ENCODE data around the gene EIPR1. TPM values are rescaled to one million over a fixed set of nuclear protein-coding genes. Genes with fewer than 3 reads are reported as not detected.

EIPR1 gene
- total and polyA plus RNA-seq, 2 of the 4 experiments (the other 2 are of a cell fraction) = 46.5 to 67.4 TPM

DNA sequence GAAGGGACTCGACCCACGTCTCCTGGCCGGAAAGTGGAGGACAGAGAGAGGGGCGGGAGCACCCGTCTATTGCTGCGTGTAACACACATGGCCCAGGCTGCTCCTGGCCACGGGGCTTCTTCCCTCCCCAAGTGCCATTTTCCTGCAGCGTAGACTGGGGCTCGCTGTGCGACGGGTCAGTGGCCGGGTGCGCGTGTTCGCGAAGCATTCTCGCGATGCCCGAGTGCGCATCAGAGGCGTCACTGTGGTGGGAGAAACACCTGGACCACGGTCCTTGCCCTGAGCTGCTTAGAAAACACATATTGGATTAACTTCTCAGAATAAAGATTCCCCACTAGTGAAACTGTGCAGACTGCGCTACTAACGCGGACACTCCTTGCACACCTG is 200.8 kb downstream of the EIPR1 start:
- Histone ChIP-seq H2BK120ac (ENCODE audit: low read depth, low read length) (no peak overlapping the region), H2BK15ac (ENCODE audit: low read depth, low read length) (no peak overlapping the region), H3K4me3 (ENCODE audit: insufficient read depth, low read depth, low read length) (no peak overlapping the region), H3K18ac (ENCODE audit: low read depth, low read length) (no peak overlapping the region), H2BK20ac (ENCODE audit: low read depth, low read length) (no peak overlapping the region), H4K8ac (ENCODE audit: low read depth in 2 of 2, low read length in 2 of 2) (no peak overlapping the region), H4K20me1 (ENCODE audit: insufficient read depth, low read length) (no peaks in the 10 kb centered on the region), H2AFZ (replicated peaks; ENCODE audit: low read length, poor library complexity) (no peak overlapping the region), H3K36me3 (ENCODE audit: control insufficient read depth, insufficient read depth, low read length) (no peaks in the 10 kb centered on the region; the same call in 1 of the 2 replicates), H3K4ac (ENCODE audit: low read depth, low read length) (no peak overlapping the region), H3K9me3 (ENCODE audit: control insufficient read depth, insufficient read depth, low read length) (peaks cover 6% of the 10 kb centered on the region; the same call in 1 of the 2 replicates), H3K4me1 (ENCODE audit: control insufficient read depth, insufficient read depth, low read length) (no peaks in the 10 kb centered on the region), H3K9me1 (ENCODE audit: insufficient read depth, low read length) (0 out of 2 replicates have a peak, but pooled peaks cover 3% of the 10 kb centered on the region), H3K23ac (ENCODE audit: low read depth, low read length) (no peak overlapping the region), H3K27me3 (ENCODE audit: control insufficient read depth, insufficient read depth, low read length) (no peaks in the 10 kb centered on the region), H3K79me1 (ENCODE audit: low read depth in 1 of 2, low read length in 2 of 2) (no peaks in the 10 kb centered on the region), H3K27ac (ENCODE audit: insufficient read depth, low read length) (no peak overlapping the region), H2BK5ac (ENCODE audit: low read depth, low read length, poor library complexity, severe bottlenecking) (no peak overlapping the region), H4K91ac (ENCODE audit: insufficient read depth, low read depth, low read length) (no peak overlapping the region), H3K9ac (ENCODE audit: low read depth, low read length) (no peak overlapping the region), H3K56ac (ENCODE audit: extremely low read depth, insufficient read depth, low read length) (no peak overlapping the region), H3K4me2 (ENCODE audit: low read depth, low read length) (no peak overlapping the region), H3K14ac (replicated peaks; ENCODE audit: low read depth, low read length) (no peak overlapping the region), H4K5ac (ENCODE audit: low read depth, low read length) (no peak overlapping the region), H2AK9ac (replicated peaks; ENCODE audit: low read depth, low read length, poor library complexity) (peak overlapping the region; percentile 52), H2AK5ac (ENCODE audit: low read depth, low read length) (no peak overlapping the region)
- DNase-seq (no peak), ATAC-seq (ENCODE audit: low read depth) (no peak)
- no TSS peak for BruUV-seq (replicated peaks)
- POLR2A ChIA-PET (ENCODE audit: unreplicated experiment) = no interaction called here
- CTCF ChIA-PET = no interaction called here
- intact Hi-C loops (cut with micrococcal nuclease) = no loop called here
- 99% methylated on average over 15 of the region's 25 CpGs; no CpG with 5 or more reads in 1 of the 2 experiments for WGBS, 2 experiments (ENCODE audit: extremely low coverage in 2 of 2, insufficient read length in 1 of 2)
- no peak for TF ChIP-seq POLR2A (IDR thresholded peaks at IDR 0.05; ENCODE audit: low read depth, low read length)
- no peak for TF ChIP-seq FOS (IDR thresholded peaks at IDR 0.05; ENCODE audit: low read depth, low read length)
- TF ChIP-seq, protein P1, sequence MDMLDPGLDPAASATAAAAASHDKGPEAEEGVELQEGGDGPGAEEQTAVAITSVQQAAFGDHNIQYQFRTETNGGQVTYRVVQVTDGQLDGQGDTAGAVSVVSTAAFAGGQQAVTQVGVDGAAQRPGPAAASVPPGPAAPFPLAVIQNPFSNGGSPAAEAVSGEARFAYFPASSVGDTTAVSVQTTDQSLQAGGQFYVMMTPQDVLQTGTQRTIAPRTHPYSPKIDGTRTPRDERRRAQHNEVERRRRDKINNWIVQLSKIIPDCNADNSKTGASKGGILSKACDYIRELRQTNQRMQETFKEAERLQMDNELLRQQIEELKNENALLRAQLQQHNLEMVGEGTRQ (IDR thresholded peaks at IDR 0.05; ENCODE audit: low read depth, low read length) = no peak
- TF ChIP-seq, protein P2, sequence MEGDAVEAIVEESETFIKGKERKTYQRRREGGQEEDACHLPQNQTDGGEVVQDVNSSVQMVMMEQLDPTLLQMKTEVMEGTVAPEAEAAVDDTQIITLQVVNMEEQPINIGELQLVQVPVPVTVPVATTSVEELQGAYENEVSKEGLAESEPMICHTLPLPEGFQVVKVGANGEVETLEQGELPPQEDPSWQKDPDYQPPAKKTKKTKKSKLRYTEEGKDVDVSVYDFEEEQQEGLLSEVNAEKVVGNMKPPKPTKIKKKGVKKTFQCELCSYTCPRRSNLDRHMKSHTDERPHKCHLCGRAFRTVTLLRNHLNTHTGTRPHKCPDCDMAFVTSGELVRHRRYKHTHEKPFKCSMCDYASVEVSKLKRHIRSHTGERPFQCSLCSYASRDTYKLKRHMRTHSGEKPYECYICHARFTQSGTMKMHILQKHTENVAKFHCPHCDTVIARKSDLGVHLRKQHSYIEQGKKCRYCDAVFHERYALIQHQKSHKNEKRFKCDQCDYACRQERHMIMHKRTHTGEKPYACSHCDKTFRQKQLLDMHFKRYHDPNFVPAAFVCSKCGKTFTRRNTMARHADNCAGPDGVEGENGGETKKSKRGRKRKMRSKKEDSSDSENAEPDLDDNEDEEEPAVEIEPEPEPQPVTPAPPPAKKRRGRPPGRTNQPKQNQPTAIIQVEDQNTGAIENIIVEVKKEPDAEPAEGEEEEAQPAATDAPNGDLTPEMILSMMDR (conservative IDR thresholded peaks at IDR 0.05; ENCODE audit: low read depth, low read length) = no peak
- no peak for TF ChIP-seq BHLHE40 (IDR thresholded peaks at IDR 0.05; ENCODE audit: low read depth, low read length)
- in situ Hi-C loops (cut with MboI; ENCODE audit: low sequenced_read_pairs) = no loop called here
- dilution Hi-C loops (cut with HindIII; ENCODE audit: low sequenced_read_pairs, unreplicated experiment) = no loop called here

Measured in IMR-90 (cell line).